Panc1 (cell line): ENCODE results near the gene CAMK2B. TPM values are rescaled to one million over a fixed set of nuclear protein-coding genes. Genes with fewer than 3 reads are reported as not detected.

Source experiments
- ATAC-seq: fragments of 200-7000 bp; cut with Tn5 transposase; 2 replicates; pipeline ENCODE4 v1.9.1; 2020; ENCODE audit warnings: mild to moderate bottlenecking, moderate library complexity
- BruUV-seq: library from RNA; stranded (reverse); fragments of 400-500 nt; replicated peaks from 2 replicates; lab custom pipeline; 2021; lab: Mats Ljungman, UMichigan
- CTCF ChIA-PET: fragments of 300-600 bp; sonication (Branson Sonifier 250); formaldehyde crosslinking; loops from one replicate; lab custom pipeline; 2022; ENCODE audit warnings: antibody characterized with exemption; lab: Charles Lee
- POLR2A ChIA-PET: fragments of 300-600 bp; sonication (Branson Sonifier 250); formaldehyde crosslinking; loops from one replicate; lab custom pipeline; 2022; ENCODE audit warnings: antibody characterized with exemption; lab: Charles Lee
- DNase-seq: peaks from one replicate; pipeline ENCODE4 v3.0.0-alpha.2; 2010; ENCODE audit warnings: low read depth, low spot score
- H3K27ac ChIP-seq: 2 replicates; pipeline ENCODE4 v1.5.1; 2011; ENCODE audit warnings: mild to moderate bottlenecking, low read length, inconsistent platforms
- H3K27me3 ChIP-seq: fragments of 200-500 bp; sonication (Bioruptor generic); 2 replicates; pipeline ENCODE4 v1.6.0; 2014; ENCODE audit warnings: low read length, inconsistent platforms; ENCODE audit not compliant: control insufficient read depth, insufficient read depth
- H3K36me3 ChIP-seq: fragments of 200-500 bp; sonication (Bioruptor generic); 2 replicates; pipeline ENCODE4 v1.5.1; 2014; ENCODE audit warnings: inconsistent platforms, mild to moderate bottlenecking, low read length, moderate library complexity; ENCODE audit not compliant: control insufficient read depth, insufficient read depth
- H3K4me1 ChIP-seq: 2 replicates; pipeline ENCODE4 v1.5.1; 2011; ENCODE audit warnings: inconsistent platforms, mild to moderate bottlenecking, low read length, moderate library complexity; ENCODE audit not compliant: control insufficient read depth, insufficient read depth
- H3K4me3 ChIP-seq, 2 experiments: 2 replicates each; pipeline ENCODE4 v1.5.1; 2011 to 2012; ENCODE audit warnings: low read depth in 2 of 2, low read length in 2 of 2, mild to moderate bottlenecking in 2 of 2, inconsistent platforms in 1 of 2, moderate library complexity in 1 of 2
- H3K9me3 ChIP-seq: fragments of 200-500 bp; sonication (Bioruptor generic); 2 replicates; pipeline ENCODE4 v1.5.1; 2014; ENCODE audit warnings: low read depth, mild to moderate bottlenecking, inconsistent platforms, low read length, moderate library complexity; ENCODE audit not compliant: control insufficient read depth, insufficient read depth
- CTCF ChIP-seq: fragments of 450-650 bp; IDR thresholded peaks from 2 replicates; pipeline ENCODE4 v1.5.1; 2017; ENCODE audit warnings: mild to moderate bottlenecking
- POLR2AphosphoS5 ChIP-seq: IDR thresholded peaks from 2 replicates; pipeline ENCODE4 v1.6.1; 2012; ENCODE audit warnings: mild to moderate bottlenecking, low read depth, low read length, moderate library complexity
- SIN3A ChIP-seq: IDR thresholded peaks from 2 replicates; pipeline ENCODE4 v1.6.1; 2012; ENCODE audit warnings: low read depth, mild to moderate bottlenecking, low read length, moderate library complexity, borderline replicate concordance; ENCODE audit not compliant: insufficient read depth
- TCF7L2 ChIP-seq: IDR thresholded peaks from 2 replicates; pipeline ENCODE4 v1.6.1; 2011; ENCODE audit warnings: mild to moderate bottlenecking, low read depth, low read length, inconsistent platforms
- in situ Hi-C: cut with HindIII; loops from 2 replicates; pipeline ENCODE4 v1.10.0; 2016; ENCODE audit warnings: low sequenced_read_pairs, low pct_unique_long_range_greater_than_20kb
- intact Hi-C: fragments of 100-400 bp; cut with micrococcal nuclease; formaldehyde crosslinking; loops from one replicate; pipeline ENCODE4 v1.10.0; 2022; ENCODE audit not compliant: unreplicated experiment
- total RNA-seq: library from RNA; stranded (reverse); gene quantifications from one replicate; pipeline ENCODE4 v1.2.1, GENCODE V29; 2021; ENCODE audit not compliant: unreplicated experiment
- TF ChIP-seq, protein P1 (sequence below), 2 experiments: IDR thresholded peaks; 2 replicates each; pipeline ENCODE4 v1.6.1; 2011 to 2012; ENCODE audit warnings: low read depth in 2 of 2, control low read depth in 1 of 2, low read length in 1 of 2, mild to moderate bottlenecking in 1 of 2, moderate library complexity in 1 of 2; ENCODE audit not compliant: insufficient read depth in 1 of 2

The CAMK2B gene
- total RNA-seq, 1 experiment from 2014 or later: 0.26 TPM

GRCh38 chr7:44194069-44194468 is 131.3 kb downstream of the CAMK2B start:
- H3K9me3 ChIP-seq: no peaks in the 10 kb centered on the region
- H3K27ac ChIP-seq: no peak overlapping the region
- BruUV-seq: no TSS peak
- no peak overlapping the region for H3K4me3 ChIP-seq
- intact Hi-C loops: no loop called here
- H3K4me1 ChIP-seq: no peaks in the 10 kb centered on the region
- POLR2A ChIA-PET: no interaction called here
- CTCF ChIA-PET: no interaction called here
- in situ Hi-C loops: no loop called here
- H3K36me3 ChIP-seq: no peaks in the 10 kb centered on the region
- ATAC-seq: no peak
- no peak for DNase-seq
- H3K27me3 ChIP-seq: no peaks in the 10 kb centered on the region
- no peak for TF ChIP-seq SIN3A
- TF ChIP-seq TCF7L2: no peak
- no peak for TF ChIP-seq POLR2AphosphoS5
- no peak for TF ChIP-seq CTCF
- TF ChIP-seq, protein P1, sequence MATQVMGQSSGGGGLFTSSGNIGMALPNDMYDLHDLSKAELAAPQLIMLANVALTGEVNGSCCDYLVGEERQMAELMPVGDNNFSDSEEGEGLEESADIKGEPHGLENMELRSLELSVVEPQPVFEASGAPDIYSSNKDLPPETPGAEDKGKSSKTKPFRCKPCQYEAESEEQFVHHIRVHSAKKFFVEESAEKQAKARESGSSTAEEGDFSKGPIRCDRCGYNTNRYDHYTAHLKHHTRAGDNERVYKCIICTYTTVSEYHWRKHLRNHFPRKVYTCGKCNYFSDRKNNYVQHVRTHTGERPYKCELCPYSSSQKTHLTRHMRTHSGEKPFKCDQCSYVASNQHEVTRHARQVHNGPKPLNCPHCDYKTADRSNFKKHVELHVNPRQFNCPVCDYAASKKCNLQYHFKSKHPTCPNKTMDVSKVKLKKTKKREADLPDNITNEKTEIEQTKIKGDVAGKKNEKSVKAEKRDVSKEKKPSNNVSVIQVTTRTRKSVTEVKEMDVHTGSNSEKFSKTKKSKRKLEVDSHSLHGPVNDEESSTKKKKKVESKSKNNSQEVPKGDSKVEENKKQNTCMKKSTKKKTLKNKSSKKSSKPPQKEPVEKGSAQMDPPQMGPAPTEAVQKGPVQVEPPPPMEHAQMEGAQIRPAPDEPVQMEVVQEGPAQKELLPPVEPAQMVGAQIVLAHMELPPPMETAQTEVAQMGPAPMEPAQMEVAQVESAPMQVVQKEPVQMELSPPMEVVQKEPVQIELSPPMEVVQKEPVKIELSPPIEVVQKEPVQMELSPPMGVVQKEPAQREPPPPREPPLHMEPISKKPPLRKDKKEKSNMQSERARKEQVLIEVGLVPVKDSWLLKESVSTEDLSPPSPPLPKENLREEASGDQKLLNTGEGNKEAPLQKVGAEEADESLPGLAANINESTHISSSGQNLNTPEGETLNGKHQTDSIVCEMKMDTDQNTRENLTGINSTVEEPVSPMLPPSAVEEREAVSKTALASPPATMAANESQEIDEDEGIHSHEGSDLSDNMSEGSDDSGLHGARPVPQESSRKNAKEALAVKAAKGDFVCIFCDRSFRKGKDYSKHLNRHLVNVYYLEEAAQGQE (IDR thresholded peaks at IDR 0.05; ENCODE audit: insufficient read depth in 1 of 2, low read depth in 2 of 2, low read length in 1 of 2): no peak

- ChIA-PET CTCF (interaction anchor here (0.6 kb wide), 1 partner anchor 15 kb away, joined by 3 read pairs; no protein-coding TSS in a partner anchor), POLR2A (no interaction called here)
- no peaks in the 10 kb centered on the region for H3K27me3 ChIP-seq
- ATAC-seq (no peak), DNase-seq (no peak)
- in situ Hi-C loops: no loop called here
- H3K4me3 ChIP-seq: no peak overlapping the region
- H3K27ac ChIP-seq: no peak overlapping the region
- intact Hi-C loops: no loop called here
- TF ChIP-seq CTCF (no peak), SIN3A (no peak), TCF7L2 (no peak), POLR2AphosphoS5 (no peak)
- TF ChIP-seq, protein P1 (IDR thresholded peaks at IDR 0.05; ENCODE audit: insufficient read depth in 1 of 2, low read depth in 2 of 2, low read length in 1 of 2): no peak
- no peaks in the 10 kb centered on the region for H3K4me1 ChIP-seq
- H3K9me3 ChIP-seq: no peaks in the 10 kb centered on the region
- H3K36me3 ChIP-seq: no peaks in the 10 kb centered on the region
- no TSS peak for BruUV-seq
These were observed 132.2 kb downstream of the CAMK2B start for GRCh38 chr7:44193011-44193802.
